ENCODE measurements around the gene IRX4. TPM values are rescaled to one million over a fixed set of nuclear protein-coding genes. Genes with fewer than 3 reads are reported as not detected.

The IRX4 gene
- total and polyA plus RNA-seq, 2 donors (not counting 3 experiments of a cell fraction or from before 2014, with no cell fraction given): not detected

- Histone ChIP-seq H3K27me3 (ENCODE audit: control insufficient read depth in 2 of 2, insufficient read depth in 2 of 2, low read length in 2 of 2) (peaks cover 5 to 7% of the 10 kb centered on the region in 2 experiments), H3K9me1 (replicated peaks; ENCODE audit: control insufficient read depth, extremely low read depth, insufficient read depth, low read length) (no peaks in the 10 kb centered on the region), H3K4me3 (replicated peaks in 1 of 3; ENCODE audit: insufficient read depth in 1 of 3, low read depth in 1 of 3, low read length in 3 of 3) (no peak overlapping the region), H3K9ac (replicated peaks; ENCODE audit: extremely low read depth, insufficient read depth, low read length) (no peak overlapping the region), H4K20me1 (replicated peaks; ENCODE audit: control insufficient read depth, extremely low read depth, insufficient read depth, low read length) (no peaks in the 10 kb centered on the region), H3K27ac (ENCODE audit: insufficient read depth, low read depth, low read length) (no peak overlapping the region), H3K9me3 (replicated peaks; ENCODE audit: control insufficient read depth, insufficient read depth, low read length) (no peaks in the 10 kb centered on the region), H3K4me2 (ENCODE audit: insufficient read depth, low read length) (no peak overlapping the region), H3K4me1 (ENCODE audit: control insufficient read depth, extremely low read depth, insufficient read depth, low read length) (no peaks in the 10 kb centered on the region), H2AFZ (ENCODE audit: low read depth, low read length) (no peak overlapping the region), H3K36me3 (ENCODE audit: control insufficient read depth in 2 of 2, extremely low read depth in 1 of 2, insufficient read depth in 2 of 2, low read length in 2 of 2) (no peaks in the 10 kb centered on the region), H3K79me2 (ENCODE audit: control insufficient read depth, insufficient read depth, low read length) (no peaks in the 10 kb centered on the region)
- TF ChIP-seq MAX (IDR thresholded peaks at IDR 0.05; ENCODE audit: insufficient read depth, insufficient read length) (no peak), CTCF (IDR thresholded peaks at IDR 0.05; ENCODE audit: extremely low read depth in 1 of 2, insufficient read depth in 1 of 2, low read depth in 1 of 2, low read length in 2 of 2) (no peak), EZH2 (IDR thresholded peaks at IDR 0.05; ENCODE audit: borderline replicate concordance, low read depth, low read length, severe bottlenecking) (no peak), GATA2 (IDR thresholded peaks at IDR 0.05; ENCODE audit: insufficient read depth, insufficient read length, low read depth, low read length) (no peak), MYC (IDR thresholded peaks at IDR 0.05; ENCODE audit: low read depth, low read length) (no peak), POLR2AphosphoS5 (IDR thresholded peaks at IDR 0.05; ENCODE audit: insufficient read depth, low read depth, low read length) (no peak), JUN (IDR thresholded peaks at IDR 0.05; ENCODE audit: borderline replicate concordance, insufficient read depth, insufficient read length, low read depth) (no peak), FOS (IDR thresholded peaks at IDR 0.05; ENCODE audit: borderline replicate concordance, insufficient read depth, low read length) (no peak)
- FAIRE-seq (no peak), DNase-seq (ENCODE audit: low read depth, low spot score) (no peak)
- dilution Hi-C loops (cut with MboI; ENCODE audit: extremely low pct_ligation_motif_present, low sequenced_read_pairs): no loop called here
- no TSS peak for BruUV-seq (replicated peaks)
- POLR2A ChIA-PET: no interaction called here
- CTCF ChIA-PET: no interaction called here
- intact Hi-C loops (cut with micrococcal nuclease): no loop called here
These were observed 44.0 kb upstream of the IRX4 start for GRCh38 chr5:1926471-1927341.
